OCI-LY3 (cell line): ENCODE data around the gene IMMP2L.

ENCODE experiments used
- H2AFZ ChIP-seq: fragments of 200-600, 300-600 bp; shearing (Covaris generic); 2 replicates; pipeline ENCODE4 v1.6.0; 2014; ENCODE audit warnings: antibody characterized with exemption, low read depth, low read length
- H3K27ac ChIP-seq: fragments of 200-600, 300-600 bp; sonication (generic); 2 replicates; pipeline ENCODE4 v1.5.1; 2014; ENCODE audit warnings: mild to moderate bottlenecking, low read length, moderate library complexity, mixed read lengths
- H3K27me3 ChIP-seq: fragments of 200-600, 300-600 bp; sonication (generic); 2 replicates; pipeline ENCODE4 v1.6.1; 2014; ENCODE audit warnings: low read depth, low read length, mixed read lengths
- H3K36me3 ChIP-seq: fragments of 200-600, 300-600 bp; sonication (generic); replicated peaks from 2 replicates; pipeline ENCODE3; 2014; ENCODE audit warnings: low read depth, low read length, mixed read lengths
- H3K4me1 ChIP-seq: fragments of 300-600, 200-600 bp; sonication (generic); 2 replicates; pipeline ENCODE4 v1.6.1; 2014; ENCODE audit warnings: low read length, mixed read lengths
- H3K4me2 ChIP-seq: fragments of 200-600, 300-600 bp; sonication (generic); 2 replicates; pipeline ENCODE4 v1.6.1; 2014; ENCODE audit warnings: low read length, mixed read lengths
- H3K4me3 ChIP-seq: fragments of 300-600, 200-600 bp; sonication (generic); 2 replicates; pipeline ENCODE4 v1.5.1; 2014; ENCODE audit warnings: antibody characterized with exemption, mild to moderate bottlenecking, low read length, moderate library complexity
- H3K79me2 ChIP-seq: fragments of 300-600, 200-600 bp; shearing (Covaris generic); 2 replicates; pipeline ENCODE4 v1.6.1; 2014; ENCODE audit warnings: mild to moderate bottlenecking, low read length, mixed read lengths
- H3K9ac ChIP-seq: fragments of 300-600, 200-600 bp; shearing (Covaris generic); 2 replicates; pipeline ENCODE4 v1.6.0; 2014; ENCODE audit warnings: mild to moderate bottlenecking, low read length, moderate library complexity
- H3K9me3 ChIP-seq: fragments of 200-600, 300-600 bp; shearing (Covaris generic); 2 replicates; pipeline ENCODE4 v1.6.1; 2014; ENCODE audit warnings: low read length, mixed read lengths; ENCODE audit not compliant: insufficient read depth
- H4K20me1 ChIP-seq: fragments of 200-600, 300-600 bp; sonication (generic); 2 replicates; pipeline ENCODE4 v1.6.1; 2016; ENCODE audit warnings: low read length, mixed read lengths; ENCODE audit not compliant: insufficient read depth
- EZH2phosphoT487 ChIP-seq: fragments of 200-600 bp; shearing (Covaris generic); IDR thresholded peaks from 2 replicates; pipeline ENCODE4 v1.6.1; 2018; ENCODE audit warnings: antibody characterized with exemption, mixed run types, low read depth
- TF ChIP-seq, protein P1 (sequence below): fragments of 200-600, 300-600 bp; sonication (generic); IDR thresholded peaks from 2 replicates; pipeline ENCODE4 v1.5.1; 2014; ENCODE audit warnings: antibody characterized with exemption, low read length, low read depth

Gene IMMP2L

DNA sequence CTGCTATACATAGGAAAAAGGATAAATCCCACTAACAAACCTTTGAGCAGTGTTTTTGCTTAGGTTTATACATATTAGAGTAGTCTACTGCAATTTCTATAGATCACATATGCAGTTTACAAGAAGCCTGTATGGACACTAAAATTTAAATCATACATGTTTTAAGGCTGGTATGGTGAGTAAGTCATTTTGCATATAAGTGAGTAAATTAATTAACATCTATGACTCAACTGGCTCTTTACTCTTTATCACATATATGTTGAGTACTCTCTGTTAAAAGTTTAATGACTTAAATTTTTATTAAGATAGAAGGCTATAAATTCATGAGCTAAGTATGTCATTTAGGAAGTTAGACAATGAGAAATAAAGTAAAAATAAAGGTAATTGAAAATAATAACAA lies 402.0 kb downstream of the IMMP2L start:
- Histone ChIP-seq H3K36me3 (no peaks in the 10 kb centered on the region), H3K4me2 (no peak overlapping the region), H4K20me1 (no peaks in the 10 kb centered on the region), H3K4me3 (no peak overlapping the region), H3K27me3 (no peaks in the 10 kb centered on the region), H3K27ac (no peak overlapping the region), H3K9ac (no peak overlapping the region), H3K4me1 (peaks cover 8% of the 10 kb centered on the region), H3K79me2 (no peaks in the 10 kb centered on the region), H3K9me3 (no peaks in the 10 kb centered on the region), H2AFZ (no peak overlapping the region)
- TF ChIP-seq, protein P1, sequence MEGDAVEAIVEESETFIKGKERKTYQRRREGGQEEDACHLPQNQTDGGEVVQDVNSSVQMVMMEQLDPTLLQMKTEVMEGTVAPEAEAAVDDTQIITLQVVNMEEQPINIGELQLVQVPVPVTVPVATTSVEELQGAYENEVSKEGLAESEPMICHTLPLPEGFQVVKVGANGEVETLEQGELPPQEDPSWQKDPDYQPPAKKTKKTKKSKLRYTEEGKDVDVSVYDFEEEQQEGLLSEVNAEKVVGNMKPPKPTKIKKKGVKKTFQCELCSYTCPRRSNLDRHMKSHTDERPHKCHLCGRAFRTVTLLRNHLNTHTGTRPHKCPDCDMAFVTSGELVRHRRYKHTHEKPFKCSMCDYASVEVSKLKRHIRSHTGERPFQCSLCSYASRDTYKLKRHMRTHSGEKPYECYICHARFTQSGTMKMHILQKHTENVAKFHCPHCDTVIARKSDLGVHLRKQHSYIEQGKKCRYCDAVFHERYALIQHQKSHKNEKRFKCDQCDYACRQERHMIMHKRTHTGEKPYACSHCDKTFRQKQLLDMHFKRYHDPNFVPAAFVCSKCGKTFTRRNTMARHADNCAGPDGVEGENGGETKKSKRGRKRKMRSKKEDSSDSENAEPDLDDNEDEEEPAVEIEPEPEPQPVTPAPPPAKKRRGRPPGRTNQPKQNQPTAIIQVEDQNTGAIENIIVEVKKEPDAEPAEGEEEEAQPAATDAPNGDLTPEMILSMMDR, result no peak
- TF ChIP-seq EZH2phosphoT487, result no peak

GRCh38 chr7:111159426-111159825 lies 402.9 kb downstream of the IMMP2L start:
- Histone ChIP-seq H3K4me1 (peaks cover 8% of the 10 kb centered on the region), H3K79me2 (no peaks in the 10 kb centered on the region), H2AFZ (no peak overlapping the region), H3K27me3 (no peaks in the 10 kb centered on the region), H3K4me2 (no peak overlapping the region), H3K4me3 (no peak overlapping the region), H3K9me3 (no peaks in the 10 kb centered on the region), H3K36me3 (no peaks in the 10 kb centered on the region), H3K9ac (no peak overlapping the region), H4K20me1 (no peaks in the 10 kb centered on the region), H3K27ac (no peak overlapping the region)
- TF ChIP-seq EZH2phosphoT487, result no peak
- TF ChIP-seq, protein P1, result no peak

DNA sequence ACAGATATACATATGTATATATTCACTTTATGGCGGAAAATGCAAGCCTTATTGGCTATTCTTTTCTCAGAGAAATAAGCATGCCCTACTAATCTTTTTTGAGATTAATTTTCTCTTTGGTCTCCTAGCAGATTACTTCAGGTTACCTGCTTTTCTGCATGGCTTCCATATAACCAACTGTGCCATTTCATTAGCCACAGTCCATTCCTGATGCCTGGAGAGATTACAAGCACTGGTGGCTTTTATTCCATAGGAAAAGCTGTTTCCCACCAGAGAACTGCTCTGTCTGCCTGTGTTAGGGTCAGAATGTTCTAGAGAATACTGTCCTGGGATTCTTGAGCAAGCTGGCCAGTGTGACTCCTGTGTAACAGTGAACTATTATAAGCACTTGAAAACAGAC lies 411.6 kb downstream of the IMMP2L start:
- Histone ChIP-seq H3K36me3 (no peaks in the 10 kb centered on the region), H3K9me3 (no peaks in the 10 kb centered on the region), H3K9ac (no peak overlapping the region), H4K20me1 (no peaks in the 10 kb centered on the region), H2AFZ (no peak overlapping the region), H3K27me3 (no peaks in the 10 kb centered on the region), H3K27ac (no peak overlapping the region), H3K4me2 (no peak overlapping the region), H3K79me2 (no peaks in the 10 kb centered on the region), H3K4me3 (no peak overlapping the region), H3K4me1 (peaks cover 11% of the 10 kb centered on the region)
- no peak for TF ChIP-seq EZH2phosphoT487
- TF ChIP-seq, protein P1, result no peak

GRCh38 chr7:111147708-111148533 lies 414.4 kb downstream of the IMMP2L start:
- H3K4me1 ChIP-seq, result peaks cover 11% of the 10 kb centered on the region
- 0 out of 2 replicates have a peak overlapping the region, but pooled peaks have one; percentile 1 for H3K4me3 ChIP-seq
- H3K27me3 ChIP-seq, result no peaks in the 10 kb centered on the region
- no peak overlapping the region for H3K9ac ChIP-seq
- H3K79me2 ChIP-seq, result no peaks in the 10 kb centered on the region
- TF ChIP-seq, protein P1, result no peak
- no peak for TF ChIP-seq EZH2phosphoT487
- no peaks in the 10 kb centered on the region for H3K9me3 ChIP-seq
- H4K20me1 ChIP-seq, result no peaks in the 10 kb centered on the region
- peak overlapping the region; percentile 50 for H3K4me2 ChIP-seq
- no peak overlapping the region for H3K27ac ChIP-seq
- no peak overlapping the region for H2AFZ ChIP-seq
- H3K36me3 ChIP-seq, result no peaks in the 10 kb centered on the region
